Activated CD8-positive, alpha-beta memory T cell treated with anti-CD3 and anti-CD28 coated beads, Interleukin-2, amount 50 U/mL, for 4 hours (primary cell): ENCODE measurements around the gene RIMKLB.

Source experiments
- DNase-seq: peaks from one replicate; pipeline ENCODE4 v3.0.0-alpha.2; 2020

The RIMKLB gene

GRCh38 chr12:8697476-8698131 is at the start of gene RIMKLB:
TSS of gene RIMKLB (plus strand) at chr12:8697991. CDS start at chr12:8713867, 15,876 bp downstream.
- DNase-seq = peak; percentile 86

GRCh38 chr12:8648576-8649205 is 49.1 kb upstream of the RIMKLB start:
- peak; percentile 48 for DNase-seq

GRCh38 chr12:8655421-8655820 is 42.4 kb upstream of the RIMKLB start:
- no peak for DNase-seq

- no peak for DNase-seq
Measured at GRCh38 chr12:8658346-8658745, 39.4 kb upstream of the RIMKLB start.

- no peak for DNase-seq
Measured at GRCh38 chr12:8661016-8661415, 36.8 kb upstream of the RIMKLB start.

GRCh38 chr12:8661751-8662150 is 36.0 kb upstream of the RIMKLB start:
- no peak for DNase-seq

- no peak for DNase-seq
Measured at GRCh38 chr12:8662593-8662992, 35.2 kb upstream of the RIMKLB start, which contains the start of gene MFAP5. TSS of gene MFAP5 (minus strand) at chr12:8662826. CDS start at chr12:8662104, 722 bp downstream.

GRCh38 chr12:8664228-8664913 is 33.4 kb upstream of the RIMKLB start:
- no peak for DNase-seq

GRCh38 chr12:8665759-8666158 is 32.0 kb upstream of the RIMKLB start:
- no peak for DNase-seq

- DNase-seq = no peak
Measured at GRCh38 chr12:8667270-8667669, 30.5 kb upstream of the RIMKLB start.

GRCh38 chr12:8668441-8668840 is 29.4 kb upstream of the RIMKLB start:
- no peak for DNase-seq

- no peak for DNase-seq
Measured at GRCh38 chr12:8672381-8672780, 25.4 kb upstream of the RIMKLB start.

- DNase-seq = no peak
Measured at GRCh38 chr12:8675591-8676036, 22.2 kb upstream of the RIMKLB start.

- no peak for DNase-seq
Measured at GRCh38 chr12:8676651-8677050, 21.1 kb upstream of the RIMKLB start.

GRCh38 chr12:8677362-8677761 is 20.4 kb upstream of the RIMKLB start:
- DNase-seq = no peak

- no peak for DNase-seq
Measured at GRCh38 chr12:8678661-8679111, 19.1 kb upstream of the RIMKLB start.

- no peak for DNase-seq
Measured at GRCh38 chr12:8680533-8680932, 17.3 kb upstream of the RIMKLB start.

GRCh38 chr12:8681129-8681884 is 16.5 kb upstream of the RIMKLB start:
- no peak for DNase-seq

- no peak for DNase-seq
Measured at GRCh38 chr12:8685051-8685450, 12.7 kb upstream of the RIMKLB start.

- no peak for DNase-seq
Measured at GRCh38 chr12:8687846-8688601, 9.8 kb upstream of the RIMKLB start.

GRCh38 chr12:8689681-8690080 is 8.1 kb upstream of the RIMKLB start:
- no peak for DNase-seq

GRCh38 chr12:8692573-8692972 is 5.2 kb upstream of the RIMKLB start:
- no peak for DNase-seq
